ENCODE measurements around the gene ADA.
"Not testable (repeated sequence)": the region's sequence is repeated elsewhere in the genome, so short reads cannot be mapped to it uniquely, and the experiment has no call there.

ADA gene

DNA sequence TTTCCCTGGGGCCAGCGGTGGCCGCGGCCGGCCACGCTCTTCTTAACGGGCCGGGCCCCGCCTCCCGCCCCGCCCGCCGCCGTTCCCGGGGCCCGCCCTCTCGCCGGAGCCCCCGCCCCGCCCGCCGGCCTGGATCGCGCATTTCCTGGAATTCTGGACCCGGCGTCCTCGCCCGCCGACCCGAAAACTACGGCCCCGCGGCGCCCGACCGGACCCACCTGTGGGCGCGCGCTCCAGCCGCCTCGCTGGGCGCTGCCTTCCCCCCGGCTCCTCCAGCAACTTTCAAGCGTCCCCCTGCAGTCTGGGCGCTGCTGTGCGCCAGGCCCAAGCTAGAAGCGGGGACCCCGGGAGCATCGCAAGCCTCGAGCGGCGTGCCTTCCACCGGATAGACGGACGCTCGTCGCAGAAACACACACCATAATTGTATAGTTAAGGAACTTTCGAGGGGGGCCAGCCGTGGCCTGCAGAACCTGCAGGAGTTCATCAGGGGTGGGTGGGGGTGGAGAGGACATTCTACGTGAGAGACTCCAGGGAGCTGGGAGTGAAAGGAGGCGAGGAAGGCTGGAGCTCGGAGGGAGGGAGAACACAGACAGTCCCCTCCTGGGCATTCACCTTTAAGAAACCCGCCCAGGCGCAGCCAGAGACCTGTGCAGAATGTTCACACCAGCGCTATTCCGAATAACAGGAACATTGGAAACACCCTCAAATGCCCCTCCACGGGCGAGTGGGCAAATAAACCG lies at the start of gene ADA:
ADA (minus strand) TSS at position 16 of the 740 bp plus-strand sequence. CDS start 92 bp downstream, outside the sequence.
- peak; percentile 60 for DNase-seq

DNA sequence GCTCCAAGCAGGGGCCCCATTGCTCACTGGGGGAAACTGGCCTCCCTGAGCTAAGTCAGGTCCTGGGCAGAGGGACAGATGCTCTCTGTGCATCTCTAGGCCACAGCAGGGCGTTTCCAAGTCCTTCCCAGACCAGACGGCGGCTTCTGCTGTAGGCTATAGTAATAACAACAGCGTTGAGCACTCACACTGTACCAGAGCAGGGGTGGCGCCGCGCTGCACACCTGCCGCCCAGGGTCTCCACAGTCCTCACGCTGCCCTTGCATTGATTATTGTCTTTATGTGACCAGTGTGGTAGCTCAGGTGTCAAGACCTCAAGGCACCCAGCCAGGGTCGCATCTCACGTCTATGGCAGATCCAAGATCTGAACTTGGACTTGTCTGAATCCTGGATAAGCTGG lies 48.8 kb upstream of the ADA start:
- no peak for DNase-seq

DNA sequence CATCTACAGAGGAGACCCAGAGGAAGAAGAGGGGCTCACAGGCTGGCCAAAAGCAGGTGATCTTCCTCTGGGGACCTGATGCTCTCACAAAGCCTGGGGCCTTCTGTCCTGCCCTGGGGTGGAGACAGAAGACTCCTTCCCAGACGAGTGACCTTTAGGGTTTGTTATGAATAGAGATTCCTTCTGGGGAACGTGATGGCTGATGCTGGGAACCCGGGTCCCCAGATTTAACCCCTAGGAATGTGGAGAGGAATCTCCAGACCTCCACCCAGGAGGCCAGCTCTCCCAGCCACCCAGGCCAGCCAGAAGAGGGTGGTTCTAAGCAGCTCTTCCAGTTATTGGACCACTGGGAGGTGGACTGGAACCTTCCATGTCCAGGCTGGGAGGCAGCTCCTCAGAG lies 46.9 kb upstream of the ADA start:
- no peak for DNase-seq

DNA sequence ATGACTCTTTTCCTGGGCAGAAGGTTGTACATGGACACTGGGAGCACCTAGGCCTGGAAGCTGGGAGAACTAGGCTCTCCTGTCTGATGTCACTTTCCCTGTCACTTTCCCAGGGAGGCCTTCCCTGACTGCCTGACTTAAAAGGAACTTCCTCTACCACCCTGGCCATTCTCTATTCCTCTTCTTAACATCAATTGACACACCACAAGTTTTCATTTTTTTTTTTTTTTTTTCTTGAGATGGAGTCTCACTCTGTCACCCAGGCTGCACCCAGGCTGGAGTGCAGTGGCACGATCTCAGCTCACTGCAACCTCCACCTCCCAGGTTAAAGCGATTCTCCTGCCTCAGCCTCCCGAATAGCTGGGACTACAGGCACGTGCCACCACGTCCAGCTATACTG lies 45.5 kb upstream of the ADA start:
- not testable (repeated sequence) for DNase-seq

DNA sequence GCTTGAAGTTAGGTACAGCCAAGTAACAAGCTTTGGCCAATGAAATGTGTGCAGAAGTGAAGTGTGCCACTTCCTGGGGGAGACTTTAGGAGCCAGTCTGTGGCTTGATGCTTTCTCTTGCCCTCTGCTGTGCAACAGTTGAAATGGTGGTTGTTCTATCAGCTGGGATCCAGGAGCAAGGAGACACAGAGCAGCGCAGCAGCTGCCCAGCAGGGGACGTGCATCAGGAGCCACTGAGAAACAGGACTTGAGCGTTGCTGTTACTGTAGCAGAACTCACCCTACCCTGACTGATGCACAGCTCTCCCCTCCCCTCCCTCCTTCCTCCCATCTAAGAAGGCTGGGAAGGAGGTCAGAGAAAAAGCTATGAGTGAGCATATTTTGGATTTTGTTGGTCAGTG lies 44.8 kb upstream of the ADA start:
- no peak for DNase-seq

DNA sequence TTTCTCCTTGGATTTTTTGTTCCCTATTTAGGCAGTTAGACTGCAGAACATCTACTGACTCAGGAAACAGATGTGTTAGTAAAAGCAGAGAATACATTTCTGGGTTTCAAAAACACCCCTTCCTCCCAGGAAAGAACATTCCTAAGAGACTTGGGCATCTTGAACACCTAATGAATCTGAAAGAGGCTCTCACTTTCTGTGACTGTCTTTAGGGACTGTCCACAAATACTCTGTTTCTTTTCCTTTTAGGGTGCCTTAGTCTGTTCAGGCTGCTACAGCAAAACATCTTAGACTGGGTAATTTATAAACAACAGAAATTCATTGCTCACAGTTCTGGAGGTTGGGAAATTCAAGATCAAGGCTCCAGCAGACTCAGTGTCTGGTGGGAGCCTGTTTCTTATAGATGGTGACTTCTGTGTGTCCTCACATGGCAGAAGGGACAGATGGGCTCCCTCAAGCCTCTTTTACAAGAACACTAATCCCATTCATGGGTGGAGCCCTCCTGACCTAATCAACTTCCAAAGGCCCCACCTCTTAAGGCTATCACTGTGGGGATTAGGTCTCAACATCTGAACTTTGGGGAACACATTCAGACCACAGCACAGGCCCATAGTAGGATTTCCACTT lies 44.3 kb upstream of the ADA start:
- DNase-seq: no peak

DNA sequence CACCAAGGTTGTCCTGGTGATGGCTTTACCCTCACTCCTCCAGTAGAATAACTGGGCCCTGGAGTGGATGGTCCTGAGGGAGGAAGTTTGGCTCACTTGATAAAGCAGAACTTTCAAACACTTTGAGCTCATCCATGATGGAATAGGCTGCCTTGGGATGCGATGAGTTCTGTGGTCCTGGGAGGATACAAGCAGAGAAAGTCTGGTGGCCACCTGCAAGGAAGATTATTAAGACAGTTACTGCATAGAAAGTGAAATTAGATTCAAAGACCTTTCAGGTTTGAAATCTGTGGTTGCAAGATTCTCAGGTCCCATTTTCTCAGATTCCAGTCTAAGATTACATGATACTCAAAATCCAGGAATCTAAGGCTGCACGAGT lies 43.8 kb upstream of the ADA start:
- DNase-seq: no peak

DNA sequence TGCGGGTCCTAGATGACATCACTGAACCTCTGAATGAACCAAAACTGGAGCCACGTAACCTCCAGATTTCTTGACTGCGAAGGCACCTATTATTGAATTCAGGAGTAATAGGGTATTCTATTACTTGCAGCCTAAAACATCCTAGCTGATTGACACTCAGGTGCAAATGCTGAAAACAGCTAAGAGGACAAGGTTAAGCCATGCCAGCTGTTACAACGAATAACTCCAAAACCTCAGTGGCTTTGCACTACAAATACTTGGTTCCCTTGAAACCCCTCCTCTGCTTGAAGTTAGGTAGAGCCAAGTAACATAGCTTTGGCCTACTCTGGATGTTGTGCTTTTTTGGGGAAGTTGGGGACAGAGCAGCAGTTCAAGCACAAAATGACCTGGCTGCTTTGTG lies 42.7 kb upstream of the ADA start:
- no peak for DNase-seq

DNA sequence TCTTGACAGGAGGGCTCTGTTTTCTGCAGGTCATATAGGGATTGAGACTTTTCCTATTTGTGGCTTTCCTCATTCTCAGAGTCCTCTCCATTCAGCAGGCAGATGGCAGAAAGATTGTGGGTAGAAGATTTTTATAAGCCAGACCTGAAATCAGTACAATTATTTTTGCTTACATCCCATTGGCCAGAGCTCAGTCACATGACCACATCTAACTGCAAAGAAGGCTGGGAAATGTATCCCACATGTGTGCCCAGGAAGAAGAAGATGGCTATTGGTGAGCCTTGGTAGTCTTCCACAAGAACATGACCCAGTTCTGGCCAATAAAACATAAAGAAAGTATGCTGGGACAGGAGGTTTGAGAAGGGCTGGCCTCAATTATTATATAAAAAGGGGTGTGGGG lies 42.1 kb upstream of the ADA start:
- DNase-seq: no peak

DNA sequence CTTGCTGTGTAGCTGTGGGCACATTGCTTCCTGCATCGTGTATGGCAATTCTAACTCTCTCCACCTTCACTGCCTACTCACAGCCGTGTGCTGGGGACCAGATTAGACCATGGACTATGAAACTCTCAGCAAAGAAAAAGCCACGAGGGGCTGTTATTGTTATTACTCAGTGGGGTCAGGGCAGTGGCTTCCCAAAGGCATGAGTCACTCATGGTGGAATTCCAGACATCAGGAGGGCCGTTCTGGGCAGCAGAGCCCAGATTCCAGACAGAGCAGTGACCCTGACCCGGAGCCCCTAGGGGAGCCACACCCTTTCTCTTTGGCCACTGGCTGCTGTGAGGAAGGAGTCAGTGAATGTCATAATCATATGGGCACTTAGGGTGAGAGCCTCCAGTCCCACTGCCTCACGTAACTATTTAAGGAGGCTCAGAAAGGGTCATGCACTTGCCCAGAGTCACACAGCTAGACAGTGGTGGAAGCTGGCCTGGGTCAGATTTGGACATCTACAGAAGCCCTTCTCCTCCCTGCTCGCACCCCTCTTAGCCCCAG lies 41.5 kb upstream of the ADA start:
- no peak for DNase-seq

DNA sequence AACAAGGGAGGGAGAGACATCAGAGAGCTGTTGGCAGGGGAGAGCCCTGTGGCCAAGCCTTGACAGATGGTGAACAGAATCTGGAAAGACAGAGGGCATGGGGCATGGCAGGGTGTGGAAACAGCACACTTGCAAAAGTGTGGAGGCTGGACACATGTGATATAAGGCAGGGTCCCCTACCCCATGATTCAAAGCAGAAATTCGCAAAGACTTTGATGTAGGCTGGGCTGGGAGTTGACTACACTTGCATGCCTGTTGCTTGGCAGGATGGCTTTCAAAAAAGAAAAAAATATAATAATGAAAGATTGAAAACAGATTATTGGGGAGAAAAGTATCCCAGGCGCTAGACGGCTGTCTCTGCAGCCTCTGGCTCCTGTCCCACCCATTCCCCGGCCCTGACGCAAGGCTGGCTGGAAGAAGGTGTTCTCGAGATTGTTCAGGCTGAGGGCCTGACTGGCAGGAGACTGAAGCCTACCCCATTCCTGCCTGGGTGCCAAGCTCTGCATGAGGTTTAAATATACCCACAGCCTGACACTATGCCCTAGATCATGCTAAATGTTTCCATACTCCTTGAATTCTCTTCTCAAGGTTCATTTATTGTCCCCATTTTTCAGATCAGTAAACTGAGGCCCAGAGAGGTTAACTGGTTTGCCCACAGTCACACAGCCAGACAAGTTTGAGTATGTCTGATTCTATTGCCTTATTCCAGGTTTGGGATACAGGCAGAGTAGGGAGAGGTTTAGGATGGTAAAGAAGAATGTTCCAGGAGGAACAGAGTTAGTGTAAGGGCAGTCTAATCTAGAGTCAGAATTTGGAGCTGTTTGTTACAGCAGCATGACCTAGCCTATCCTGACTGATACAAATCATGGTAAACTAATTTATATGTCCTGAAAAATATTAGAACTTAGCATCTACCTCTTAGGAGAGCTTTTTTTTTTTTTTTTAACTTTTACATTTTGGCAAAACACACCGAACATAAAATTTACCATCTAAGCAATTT lies 40.2 kb upstream of the ADA start:
- no peak for DNase-seq

DNA sequence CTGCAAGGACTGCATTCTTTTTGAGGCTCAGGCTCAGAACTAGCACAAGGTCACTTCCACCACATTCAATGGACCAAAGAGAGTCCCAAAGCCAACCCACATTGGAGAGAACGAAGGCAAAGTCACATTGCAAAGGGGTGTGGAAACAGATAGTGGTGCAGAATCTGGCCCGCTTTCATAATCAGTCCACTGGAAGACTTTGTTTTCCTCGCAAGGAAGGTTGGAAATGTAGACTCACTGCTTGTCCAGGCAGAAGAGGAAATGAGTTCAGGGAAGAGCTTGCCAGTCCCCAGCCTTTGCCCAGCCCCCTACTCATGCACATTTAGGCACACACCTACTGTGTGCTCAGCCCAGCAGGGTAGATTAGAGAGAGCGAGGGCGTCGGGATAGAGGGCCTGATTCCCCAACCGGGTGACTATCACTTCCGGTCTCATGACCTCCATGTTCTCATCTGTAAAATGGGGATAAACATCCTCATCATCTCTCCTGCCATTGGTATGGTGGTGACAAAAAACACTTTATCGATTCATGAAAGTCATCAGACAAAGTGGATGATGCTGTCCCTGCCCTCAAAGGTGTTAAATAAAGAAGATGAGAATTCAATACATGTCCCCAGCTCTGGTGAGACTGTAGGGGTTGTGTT lies 39.4 kb upstream of the ADA start:
- DNase-seq: no peak

DNA sequence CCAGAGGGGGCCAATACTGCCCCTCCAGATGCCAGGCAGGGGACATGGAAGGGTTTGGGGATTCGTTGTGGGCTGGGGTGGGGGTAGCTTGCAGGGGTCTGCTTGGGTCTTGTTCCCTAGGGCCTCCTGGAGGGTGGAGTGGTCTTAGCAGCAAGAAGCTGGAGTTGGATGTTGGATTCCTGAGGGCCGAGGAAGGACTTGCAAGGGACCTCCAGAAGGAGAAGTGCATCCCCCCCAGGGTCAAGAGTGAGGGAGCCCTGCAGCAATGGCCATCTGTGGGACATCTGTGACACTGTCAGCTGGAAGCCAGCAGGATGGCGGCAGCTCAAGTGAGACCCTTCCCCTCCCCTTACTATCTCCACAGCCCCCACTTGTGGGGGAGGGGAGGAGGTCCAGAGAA lies 38.3 kb upstream of the ADA start:
- no peak for DNase-seq

DNA sequence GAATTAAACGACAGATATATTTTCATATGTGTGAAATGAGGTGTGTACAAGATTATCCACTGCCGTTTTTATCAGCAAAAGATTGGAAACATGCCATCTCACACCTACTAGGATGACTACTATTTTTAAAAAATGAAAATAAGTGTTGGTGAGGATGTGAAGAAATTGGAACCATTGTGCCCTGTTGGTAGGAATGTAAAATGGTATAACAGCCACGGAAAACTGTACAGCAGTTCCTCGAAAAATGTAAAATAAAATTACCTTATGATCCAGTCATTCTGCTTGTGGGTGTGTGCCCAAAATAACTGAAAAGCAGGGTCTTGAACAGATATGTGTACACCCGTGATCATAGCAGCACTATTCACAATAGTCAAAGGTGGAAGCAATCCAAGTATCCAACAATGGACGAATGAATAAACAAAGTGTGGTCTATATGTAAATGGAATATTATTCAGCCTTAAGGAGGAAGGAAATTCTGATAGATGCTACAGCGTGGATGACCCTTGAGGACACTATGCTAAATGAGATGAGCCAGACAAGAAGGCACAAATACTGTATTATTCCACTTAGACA lies 36.6 kb upstream of the ADA start:
- DNase-seq: no peak

DNA sequence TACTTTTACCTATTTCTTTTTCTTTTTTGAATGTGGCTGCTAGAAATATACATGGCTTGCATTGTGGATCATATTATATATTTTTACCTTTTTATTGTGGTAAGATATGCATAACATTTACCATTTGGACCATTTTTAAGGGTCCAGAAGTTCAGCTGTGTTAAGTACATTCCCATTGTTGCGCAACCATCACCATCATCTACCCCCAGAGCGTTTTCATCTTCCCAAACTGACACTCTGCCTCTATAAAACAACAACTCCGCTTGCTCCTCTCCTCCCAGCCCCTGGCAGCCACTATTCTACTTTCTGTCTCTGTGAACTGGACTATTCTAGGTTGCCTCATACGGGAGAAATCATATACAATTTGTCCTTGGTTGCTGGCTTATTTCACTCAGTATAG lies 35.4 kb upstream of the ADA start:
- DNase-seq: no peak

DNA sequence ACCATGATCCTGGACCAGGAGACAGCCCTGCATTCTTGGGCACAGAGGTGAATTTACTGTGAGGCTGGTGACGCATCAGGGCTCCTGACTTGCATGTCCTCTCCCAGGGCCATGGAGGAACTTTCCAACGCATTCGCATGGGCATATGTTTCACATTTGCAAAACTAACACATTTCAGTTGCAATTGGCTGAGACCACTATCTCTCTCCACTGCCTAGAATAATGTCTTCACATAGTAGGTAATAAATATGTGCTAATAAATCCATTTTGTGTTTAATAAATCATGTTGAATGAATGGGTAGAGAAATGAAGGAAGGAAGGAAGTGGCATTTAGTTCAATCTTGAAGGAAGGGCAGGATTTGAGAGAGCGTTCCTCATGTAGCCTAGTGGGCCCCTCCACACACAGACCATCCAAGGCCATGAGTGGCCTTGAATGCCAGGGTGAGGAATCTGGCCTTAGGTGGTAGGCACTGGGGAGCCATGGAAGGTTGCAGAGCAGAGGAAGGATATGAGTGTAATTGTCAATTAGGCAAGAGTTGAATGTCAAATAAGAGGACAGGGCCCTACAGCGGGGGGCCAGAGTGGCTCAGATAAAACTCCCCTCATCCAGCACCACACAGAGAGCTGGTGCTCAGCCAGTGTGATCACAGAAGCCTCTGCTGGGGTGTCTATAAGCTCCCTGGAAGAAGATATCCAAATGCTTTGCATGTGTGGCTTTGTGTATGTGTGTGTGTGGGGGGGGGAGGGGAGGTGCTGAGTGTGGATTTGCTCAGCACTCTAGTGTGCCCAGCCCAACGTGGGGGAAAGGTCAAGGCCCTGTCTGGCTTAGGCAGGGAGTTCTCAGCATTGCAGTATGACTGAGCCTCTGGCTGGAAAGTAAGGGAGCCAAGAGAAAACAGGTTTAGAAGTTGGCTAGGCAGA lies 32.8 kb upstream of the ADA start:
- DNase-seq: no peak

DNA sequence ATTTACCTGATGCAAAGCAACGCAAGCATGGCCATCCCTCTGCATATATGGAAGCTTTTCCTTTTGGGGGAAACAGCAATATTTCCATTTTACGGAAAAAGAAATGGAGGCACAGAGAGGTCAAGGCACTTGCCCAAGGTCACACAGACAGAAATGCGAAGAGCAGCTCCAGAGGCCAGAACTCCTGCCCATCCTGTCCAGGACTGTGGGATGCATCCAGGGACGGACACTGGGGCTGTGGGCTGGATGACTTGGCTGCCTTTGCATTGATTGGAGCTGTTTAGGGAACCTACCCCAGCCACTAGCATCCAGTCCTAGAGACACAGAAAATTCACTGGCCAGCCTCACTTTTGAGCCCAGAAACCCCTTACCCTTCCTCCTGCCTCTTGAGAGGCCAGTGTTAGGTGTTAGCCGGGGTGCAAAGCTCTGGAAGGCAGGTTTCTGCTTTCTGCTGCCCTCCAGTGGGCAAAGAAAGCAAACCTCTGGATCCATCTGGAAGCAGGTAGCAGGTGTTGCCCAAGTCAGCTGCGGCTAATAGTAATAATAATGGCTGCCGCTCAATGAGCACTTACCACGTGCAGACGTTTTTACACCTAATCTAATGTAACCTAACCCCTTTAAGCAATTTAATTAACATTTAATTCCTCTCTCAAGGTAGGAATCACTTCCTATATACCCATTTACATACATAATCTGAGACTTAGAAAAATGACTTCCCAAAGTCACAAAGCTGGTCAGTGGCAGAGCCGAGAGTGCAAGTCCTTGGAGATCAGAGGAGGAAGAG lies 32.0 kb upstream of the ADA start:
- peak; percentile 61 for DNase-seq

DNA sequence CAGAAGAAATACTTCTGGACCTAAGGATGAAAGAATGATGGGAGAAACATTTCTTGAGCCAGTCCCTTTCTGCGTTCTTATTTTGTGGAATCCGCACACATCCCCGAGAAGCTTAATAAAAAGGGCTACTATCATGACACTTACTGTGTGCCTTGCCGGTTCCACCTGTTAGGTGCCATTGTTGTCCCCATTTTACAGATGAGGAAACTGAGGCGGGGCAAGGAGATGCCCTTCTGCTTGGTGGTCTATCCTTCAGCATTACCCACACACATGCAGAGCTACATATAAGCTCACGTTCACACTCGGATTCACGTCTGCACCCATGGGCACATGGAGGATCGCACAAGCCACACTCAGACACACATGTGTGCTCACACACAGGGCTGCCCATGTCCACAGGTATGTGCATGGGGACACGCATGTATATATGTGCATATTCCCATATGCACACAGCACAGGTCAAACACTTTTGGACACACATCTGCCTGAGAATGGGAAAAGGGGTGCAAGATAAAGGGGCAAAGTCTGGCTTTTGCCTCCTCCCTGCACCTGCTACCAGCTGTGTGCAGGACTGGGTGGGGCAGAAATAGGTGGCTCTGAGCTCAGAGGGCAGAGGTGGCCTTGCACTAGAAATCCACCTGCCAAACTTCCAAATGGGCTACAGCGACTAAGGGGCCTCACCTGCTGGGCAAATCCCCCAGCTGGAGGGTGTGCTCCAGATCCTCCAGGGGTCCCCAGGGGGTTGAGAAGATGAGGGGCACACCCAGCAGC lies 30.5 kb upstream of the ADA start:
- DNase-seq: no peak

DNA sequence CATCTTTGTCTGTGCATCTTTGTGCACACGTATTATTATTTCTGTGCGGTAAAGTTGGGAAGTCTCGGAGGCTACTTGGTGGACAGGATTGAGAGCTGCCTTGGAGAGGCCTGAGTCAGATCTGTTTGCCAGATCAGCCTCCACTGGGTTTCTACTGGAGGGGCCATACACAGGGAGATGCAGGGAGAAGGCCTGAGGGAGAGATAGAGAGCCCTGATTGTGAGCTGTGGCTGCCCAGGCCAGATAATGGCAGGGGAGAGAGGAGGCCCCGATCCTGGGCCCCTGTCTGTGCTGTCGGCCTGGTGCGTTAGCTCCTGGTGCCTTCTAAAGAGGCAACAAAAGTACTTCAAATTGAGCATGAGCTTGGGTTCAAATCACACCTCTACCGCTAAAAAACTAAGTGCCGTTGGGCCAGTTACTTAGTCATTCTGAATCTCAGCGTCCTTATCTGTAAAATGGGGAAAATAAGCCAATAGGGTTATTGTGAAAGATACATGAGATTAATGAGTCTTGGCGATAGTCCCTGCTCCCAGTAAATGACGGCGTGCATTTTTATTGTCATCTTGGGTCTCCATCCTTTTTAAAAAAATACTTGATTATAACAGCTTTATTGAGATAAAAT lies 27.6 kb upstream of the ADA start:
- DNase-seq: no peak
